Activated CD4-positive, CD25-positive, alpha-beta regulatory T cell treated with anti-CD3 and anti-CD28 coated beads, Interleukin-2, amount 50 U/mL, for 16 hours (primary cell): ENCODE measurements around the gene PRSS48.
"Not testable (repeated sequence)": the region's sequence is repeated elsewhere in the genome, so short reads cannot be mapped to it uniquely, and the experiment has no call there.

Experiments
- DNase-seq: peaks from one replicate; pipeline ENCODE4 v3.0.0-alpha.2; 2020; ENCODE audit warnings: low read depth, low spot score

The PRSS48 gene

DNA sequence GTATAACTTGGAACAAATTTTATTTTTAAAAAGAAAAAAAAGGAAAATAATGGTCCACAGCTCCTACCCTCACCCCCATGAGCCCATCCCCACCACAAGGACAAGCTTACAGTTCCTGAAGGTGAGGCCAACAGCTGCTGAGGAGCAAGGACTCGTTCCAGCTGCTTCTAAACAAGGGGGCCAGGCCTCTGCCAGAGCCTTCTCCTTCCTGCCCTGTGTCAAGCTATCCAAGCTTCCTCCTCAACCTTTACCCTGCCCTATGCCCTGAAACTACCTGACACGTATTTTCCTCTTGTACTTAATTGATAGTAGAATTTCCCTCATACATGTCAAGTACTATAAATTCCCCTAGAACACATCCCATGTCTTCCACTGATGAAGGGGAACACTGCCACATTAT, 39.7 kb downstream of the PRSS48 start:
- no peak for DNase-seq

- DNase-seq: no peak
Observed at GRCh38 chr4:151318307-151319006, 41.5 kb downstream of the PRSS48 start.

DNA sequence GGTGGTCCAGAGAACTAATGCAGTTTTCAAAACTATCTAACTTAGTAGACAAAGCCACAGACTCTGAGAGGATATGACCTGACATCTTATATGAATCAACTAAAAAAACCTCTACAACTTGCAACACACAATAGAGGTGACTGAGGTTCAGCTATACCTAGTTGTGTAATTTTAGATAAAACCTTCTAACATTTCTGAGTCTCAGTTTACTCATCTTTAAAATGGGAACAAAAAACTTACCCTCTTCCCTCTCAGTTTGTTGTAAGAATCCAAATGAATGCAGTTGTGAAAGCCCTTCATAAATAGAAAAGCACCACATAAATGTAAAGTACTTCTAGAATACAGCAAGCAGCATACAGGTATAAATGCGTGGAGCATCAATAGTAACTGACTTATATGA, 42.5 kb downstream of the PRSS48 start:
- no peak for DNase-seq

GRCh38 chr4:151321586-151321985, 44.6 kb downstream of the PRSS48 start:
- DNase-seq: no peak

- not testable (repeated sequence) for DNase-seq
Observed at GRCh38 chr4:151322161-151322560, 45.2 kb downstream of the PRSS48 start.

DNA sequence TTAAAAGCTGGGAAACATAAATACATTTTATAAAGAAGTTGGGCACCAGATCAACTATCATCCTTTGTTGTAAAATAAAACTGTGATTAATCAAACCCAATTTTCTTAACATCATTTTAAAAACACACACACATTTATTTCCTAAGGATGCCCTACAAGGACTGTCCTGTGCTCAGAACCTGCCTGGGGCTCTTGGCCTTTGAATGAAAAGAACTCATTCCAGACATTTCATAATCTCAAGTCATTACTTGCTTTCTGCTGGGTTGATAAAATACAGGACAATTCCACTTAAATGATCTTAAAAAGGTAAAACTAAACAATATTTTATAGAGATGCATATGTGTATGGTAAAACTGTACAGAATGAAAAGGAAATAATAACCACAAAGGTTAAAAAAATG, 45.6 kb downstream of the PRSS48 start:
- DNase-seq: no peak

GRCh38 chr4:151323667-151324066, 46.7 kb downstream of the PRSS48 start:
- no peak for DNase-seq

- no peak for DNase-seq
Observed at GRCh38 chr4:151324124-151324751, 47.3 kb downstream of the PRSS48 start.

GRCh38 chr4:151324752-151325110, 47.8 kb downstream of the PRSS48 start:
- no peak for DNase-seq

GRCh38 chr4:151325111-151325948, 48.4 kb downstream of the PRSS48 start, which contains the start of gene SH3D19:
SH3D19 (minus strand) TSS chr4:151325605; CDS start chr4:151325352, 253 bp downstream.
- no peak for DNase-seq

DNA sequence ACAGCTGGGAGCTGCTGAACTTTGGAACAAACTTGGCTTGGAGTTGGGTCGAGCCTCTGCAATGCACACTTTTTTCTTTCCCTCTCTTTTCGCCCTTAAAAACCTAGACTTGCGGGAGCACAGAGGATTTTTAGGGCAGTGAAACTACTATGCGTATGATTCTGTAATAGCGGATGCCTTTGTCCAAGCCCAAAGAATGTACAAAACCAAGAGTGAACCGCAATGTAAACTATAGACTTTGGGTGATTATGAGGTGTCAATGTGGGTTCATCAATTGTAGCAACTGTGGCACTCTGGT, 48.9 kb downstream of the PRSS48 start:
- DNase-seq: no peak

DNA sequence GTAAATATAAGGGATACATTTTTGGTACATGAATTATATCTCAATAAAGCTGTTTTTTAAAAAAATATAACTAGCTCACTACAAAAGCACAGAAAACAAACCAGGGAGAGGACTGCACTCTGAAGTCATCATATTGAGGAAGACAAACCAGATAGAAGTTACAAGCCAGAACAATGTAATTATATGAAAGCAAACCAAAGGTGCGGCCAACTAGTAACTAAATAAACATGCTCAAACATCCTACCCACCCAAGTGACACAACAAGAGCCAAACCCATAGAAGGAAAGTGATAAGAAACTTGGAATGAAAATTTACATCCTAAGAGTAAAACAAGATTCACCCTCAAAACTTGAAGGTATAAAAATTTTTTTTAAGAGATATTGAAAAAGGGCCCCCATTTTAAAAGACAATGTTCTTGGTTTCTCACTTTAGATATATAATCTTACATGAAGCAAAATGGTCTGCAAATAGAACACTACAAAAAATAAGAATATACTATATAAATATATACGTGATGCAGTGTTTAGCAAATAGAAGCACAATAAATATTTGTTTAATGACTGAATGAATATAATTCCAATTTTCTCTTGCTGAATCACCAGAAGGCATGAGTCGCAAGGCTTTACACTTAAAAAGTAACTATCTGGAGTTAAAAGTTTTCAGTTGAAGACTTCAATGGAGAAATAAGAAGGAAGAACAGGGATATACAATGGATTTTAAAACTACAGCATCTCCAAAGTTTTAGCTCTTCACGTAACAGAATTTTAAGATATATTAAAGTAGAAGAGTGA, 52.5 kb downstream of the PRSS48 start:
- no peak for DNase-seq

- no peak for DNase-seq
Observed at GRCh38 chr4:151331276-151332042, 54.5 kb downstream of the PRSS48 start.

DNA sequence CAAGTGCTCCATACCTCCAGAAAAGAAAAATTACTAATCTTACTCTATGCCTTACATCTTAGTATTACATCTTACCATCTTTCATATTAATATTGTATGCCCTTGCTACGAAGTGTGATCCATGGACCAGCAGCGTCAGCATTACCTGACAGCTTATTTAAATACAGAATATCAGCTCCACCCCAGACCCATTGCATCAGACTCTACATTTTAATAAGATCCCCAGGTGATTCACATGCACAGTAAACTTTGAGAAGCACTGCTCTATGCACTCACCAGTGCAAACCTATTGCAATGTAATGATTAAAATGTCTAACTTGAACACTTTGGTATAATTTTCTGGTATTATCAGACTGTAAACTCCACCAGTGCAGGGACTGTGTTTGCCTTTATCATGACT, 62.5 kb downstream of the PRSS48 start:
- DNase-seq: no peak

GRCh38 chr4:151340751-151341385, 63.9 kb downstream of the PRSS48 start:
- no peak for DNase-seq
